ENCODE results near the gene DCDC2.
"Not testable (repeated sequence)": the region's sequence is repeated elsewhere in the genome, so short reads cannot be mapped to it uniquely, and the experiment has no call there.

GRCh38 chr6:24142733-24143132 is 215.1 kb downstream of the DCDC2 start:
- TF ChIP-seq CTCF, POLR2A (IDR thresholded peaks at IDR 0.05): not testable (repeated sequence)

Measured in tibial nerve (tissue), 3 donors.